ENCODE data around the gene ELAVL1. TPM values are rescaled to one million over a fixed set of nuclear protein-coding genes. Genes with fewer than 3 reads are reported as not detected.

Gene ELAVL1
- total and polyA plus RNA-seq, 9 of the 15 experiments (the other 6 are each of a cell fraction or from before 2014, with no cell fraction given): 4.3 to 172 (median 69.2) TPM

DNA sequence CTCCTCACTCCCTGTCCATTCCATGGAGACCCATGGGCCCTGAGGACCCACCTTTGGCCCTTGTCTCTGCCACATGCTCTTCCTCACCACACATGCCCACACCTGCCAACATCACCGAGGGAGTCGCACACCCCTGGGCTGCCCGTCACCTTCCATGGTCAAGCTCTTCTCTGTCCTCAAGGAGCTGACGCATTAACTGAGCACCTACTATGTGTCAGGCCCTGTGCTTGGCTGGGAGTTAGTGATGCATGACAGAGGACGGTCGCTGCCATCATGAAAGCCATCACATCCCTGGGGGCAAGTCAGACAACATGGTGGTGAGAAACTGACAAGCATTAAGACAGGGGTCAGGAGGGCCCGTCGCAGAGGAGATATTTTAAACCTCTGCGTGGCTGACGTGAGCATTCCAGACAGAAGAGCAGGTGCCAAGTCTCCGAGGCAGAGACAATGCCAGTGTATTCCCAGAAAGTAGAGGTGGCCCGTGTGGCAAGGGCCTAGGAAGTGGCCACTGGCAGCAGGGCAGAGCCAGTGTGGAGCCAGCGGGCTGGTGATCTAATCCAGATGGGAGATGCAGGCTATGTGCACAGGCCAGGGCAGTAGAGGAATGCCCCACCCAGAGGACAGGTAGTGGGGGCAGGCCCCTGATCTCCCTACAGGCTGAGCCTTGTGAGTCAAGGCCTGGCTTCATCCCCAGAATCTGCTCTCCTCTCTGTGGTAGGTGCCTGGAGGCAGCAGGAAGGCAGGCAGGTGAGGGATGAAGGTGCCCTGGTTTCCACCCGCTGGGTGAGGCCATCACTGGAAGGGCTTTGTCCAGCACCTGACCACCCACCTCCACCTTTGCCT lies 21.2 kb downstream of the ELAVL1 start:
- no peak for DNase-seq (ENCODE audit: extremely low read depth in 1 of 4, low spot score in 3 of 4)

DNA sequence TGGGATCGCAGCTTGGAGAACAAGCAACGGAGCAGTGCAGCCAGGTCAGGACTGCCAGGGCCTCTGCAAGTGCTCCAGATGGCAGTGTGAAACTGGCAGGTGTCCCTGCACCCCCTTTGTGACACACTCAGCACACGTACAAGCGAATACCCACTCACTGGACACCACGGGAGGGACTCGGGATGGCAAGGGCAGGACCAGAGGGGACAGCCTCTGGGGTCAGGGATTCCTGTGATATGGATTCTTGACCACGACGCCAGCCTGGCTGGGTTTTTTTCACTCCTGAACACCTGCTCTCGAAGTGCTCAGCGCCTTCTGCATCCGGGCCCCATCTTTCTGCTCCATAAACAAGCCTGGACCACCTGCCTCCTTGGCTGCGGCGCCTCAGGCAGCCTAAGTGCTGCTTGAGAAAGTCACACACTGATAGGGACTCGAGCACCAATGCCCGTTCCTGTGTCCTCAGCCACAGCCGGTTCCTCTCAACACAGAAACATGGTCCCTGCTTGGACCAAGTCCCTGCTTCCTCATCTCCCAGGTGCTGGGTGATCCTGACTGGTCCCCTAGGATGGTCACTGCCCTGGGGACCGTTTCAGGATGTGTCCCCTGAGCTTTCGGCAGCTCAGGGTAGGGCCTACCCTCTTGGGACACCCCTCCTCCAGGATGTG lies 22.0 kb downstream of the ELAVL1 start:
- Histone ChIP-seq H2AFZ (ENCODE audit: low read depth, low read length) (no peak overlapping the region), H3K4me1 (replicated peaks in 1 of 2; ENCODE audit: control insufficient read depth in 2 of 2, insufficient read depth in 2 of 2, low read length in 2 of 2) (peaks cover 12 to 48% of the 10 kb centered on the region in 2 experiments; a peak in 4 of 5 replicates), H3K9me1 (ENCODE audit: control insufficient read depth, insufficient read depth, low read length) (peaks cover 7% of the 10 kb centered on the region), H3K27ac (ENCODE audit: extremely low read depth, low read depth, low read length) (no peak overlapping the region), H3K4me3 (no peak overlapping the region), H4K20me1 (replicated peaks; ENCODE audit: control insufficient read depth, insufficient read depth, low read length) (peaks cover 35% of the 10 kb centered on the region; the same call in 1 of the 2 replicates), H3K27me3 (ENCODE audit: control insufficient read depth in 2 of 2, insufficient read depth in 2 of 2, low read length in 2 of 2) (no peaks in the 10 kb centered on the region), H3K9me3 (replicated peaks; ENCODE audit: control insufficient read depth, insufficient read depth, low read depth, low read length) (no peaks in the 10 kb centered on the region; the same call in 1 of the 2 replicates), H3K79me2 (ENCODE audit: control insufficient read depth, insufficient read depth, low read length) (peaks cover 66% of the 10 kb centered on the region), H3K9ac (ENCODE audit: insufficient read depth in 1 of 2, low read depth in 2 of 2, low read length in 2 of 2) (peak overlapping the region in 1 of 2 experiments; percentile 29; a peak in 2 of 4 replicates), H3K36me3 (ENCODE audit: control insufficient read depth, insufficient read depth, low read length) (peaks cover 95% of the 10 kb centered on the region), H3K4me2 (ENCODE audit: insufficient read depth, low read length) (no peak overlapping the region)
- 96% methylated on average over 18 of the region's 18 CpGs for WGBS (ENCODE audit: insufficient coverage, low coverage, missing lambda C conversion rate)
- intact Hi-C loops (cut with micrococcal nuclease) (no loop called here), in situ Hi-C loops (cut with MboI) (no loop called here)
- ChIA-PET CTCF (ENCODE audit: low intra/inter-chr PET ratio) (no interaction called here), POLR2A (interaction anchor here (0.7 kb wide), 1 partner anchor 159 kb away, joined by 3 read pairs; no protein-coding TSS in a partner anchor)
- FAIRE-seq: no peak
- no TSS peak for BruUV-seq (replicated peaks)
- no peak for ATAC-seq
- no peak for DNase-seq (ENCODE audit: extremely low read depth in 1 of 4, low spot score in 3 of 4)
- no peak for TF ChIP-seq KLF10 (CRISPR knock-in tag; IDR thresholded peaks at IDR 0.05)
- TF ChIP-seq, protein P1, sequence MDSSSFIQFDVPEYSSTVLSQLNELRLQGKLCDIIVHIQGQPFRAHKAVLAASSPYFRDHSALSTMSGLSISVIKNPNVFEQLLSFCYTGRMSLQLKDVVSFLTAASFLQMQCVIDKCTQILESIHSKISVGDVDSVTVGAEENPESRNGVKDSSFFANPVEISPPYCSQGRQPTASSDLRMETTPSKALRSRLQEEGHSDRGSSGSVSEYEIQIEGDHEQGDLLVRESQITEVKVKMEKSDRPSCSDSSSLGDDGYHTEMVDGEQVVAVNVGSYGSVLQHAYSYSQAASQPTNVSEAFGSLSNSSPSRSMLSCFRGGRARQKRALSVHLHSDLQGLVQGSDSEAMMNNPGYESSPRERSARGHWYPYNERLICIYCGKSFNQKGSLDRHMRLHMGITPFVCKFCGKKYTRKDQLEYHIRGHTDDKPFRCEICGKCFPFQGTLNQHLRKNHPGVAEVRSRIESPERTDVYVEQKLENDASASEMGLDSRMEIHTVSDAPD (CRISPR knock-in tag; IDR thresholded peaks at IDR 0.05): no peak
- TF ChIP-seq, protein P2, sequence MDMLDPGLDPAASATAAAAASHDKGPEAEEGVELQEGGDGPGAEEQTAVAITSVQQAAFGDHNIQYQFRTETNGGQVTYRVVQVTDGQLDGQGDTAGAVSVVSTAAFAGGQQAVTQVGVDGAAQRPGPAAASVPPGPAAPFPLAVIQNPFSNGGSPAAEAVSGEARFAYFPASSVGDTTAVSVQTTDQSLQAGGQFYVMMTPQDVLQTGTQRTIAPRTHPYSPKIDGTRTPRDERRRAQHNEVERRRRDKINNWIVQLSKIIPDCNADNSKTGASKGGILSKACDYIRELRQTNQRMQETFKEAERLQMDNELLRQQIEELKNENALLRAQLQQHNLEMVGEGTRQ (CRISPR knock-in tag; IDR thresholded peaks at IDR 0.05): no peak
- no peak for TF ChIP-seq XRCC3 (IDR thresholded peaks at IDR 0.05)
- TF ChIP-seq SIX5 (IDR thresholded peaks at IDR 0.05; ENCODE audit: borderline replicate concordance in 1 of 2, insufficient read depth in 1 of 2, low read depth in 1 of 2, low read length in 2 of 2): no peak
- TF ChIP-seq RFX7 (CRISPR knock-in tag; IDR thresholded peaks at IDR 0.05): no peak

More for the DNA sequence above, 21.2 kb downstream of the ELAVL1 start:
- H4K20me1 ChIP-seq (replicated peaks; ENCODE audit: control insufficient read depth, insufficient read depth, low read length): peaks cover 38% of the 10 kb centered on the region; the same call in 1 of the 2 replicates
- peaks cover 70% of the 10 kb centered on the region for H3K79me2 ChIP-seq (ENCODE audit: control insufficient read depth, insufficient read depth, low read length)
- H3K4me3 ChIP-seq: no peak overlapping the region
- ChIA-PET CTCF (ENCODE audit: low intra/inter-chr PET ratio) (no interaction called here), POLR2A (interaction anchor here (0.6 kb wide), 1 partner anchor 267 kb away, joined by 3 read pairs; no protein-coding TSS in a partner anchor)
- in situ Hi-C loops (cut with MboI) (no loop called here), intact Hi-C loops (cut with micrococcal nuclease) (no loop called here)
- FAIRE-seq: no peak
- no peak for ATAC-seq
- peaks cover 95% of the 10 kb centered on the region for H3K36me3 ChIP-seq (ENCODE audit: control insufficient read depth, insufficient read depth, low read length)
- TF ChIP-seq GATA2 (CRISPR knock-in tag; IDR thresholded peaks at IDR 0.05) (no peak), ZKSCAN1 (IDR thresholded peaks at IDR 0.05; ENCODE audit: low read depth, low read length) (peak; percentile 79; the same call in 1 of the 2 replicates)
- H3K9me1 ChIP-seq (ENCODE audit: control insufficient read depth, insufficient read depth, low read length): peaks cover 3% of the 10 kb centered on the region
- H3K9me3 ChIP-seq (replicated peaks; ENCODE audit: control insufficient read depth, insufficient read depth, low read depth, low read length): no peaks in the 10 kb centered on the region; the same call in 1 of the 2 replicates
- no peak overlapping the region for H3K27ac ChIP-seq (ENCODE audit: extremely low read depth, low read depth, low read length)
- 100% methylated on average over 11 of the region's 14 CpGs for WGBS (ENCODE audit: insufficient coverage, low coverage, missing lambda C conversion rate)
- H2AFZ ChIP-seq (ENCODE audit: low read depth, low read length): no peak overlapping the region
- H3K4me2 ChIP-seq (ENCODE audit: insufficient read depth, low read length): no peak overlapping the region
- H3K9ac ChIP-seq (ENCODE audit: insufficient read depth in 1 of 2, low read depth in 2 of 2, low read length in 2 of 2): no peak overlapping the region
- BruUV-seq (replicated peaks): no TSS peak
- peaks cover 12 to 45% of the 10 kb centered on the region in 2 experiments; a peak in 4 of 5 replicates for H3K4me1 ChIP-seq (replicated peaks in 1 of 2; ENCODE audit: control insufficient read depth in 2 of 2, insufficient read depth in 2 of 2, low read length in 2 of 2)
- no peaks in the 10 kb centered on the region for H3K27me3 ChIP-seq (ENCODE audit: control insufficient read depth in 2 of 2, insufficient read depth in 2 of 2, low read length in 2 of 2)
